ENCODE results near the gene TSHZ2. TPM values are rescaled to one million over a fixed set of nuclear protein-coding genes. Genes with fewer than 3 reads are reported as not detected.

Gene TSHZ2, protein sequence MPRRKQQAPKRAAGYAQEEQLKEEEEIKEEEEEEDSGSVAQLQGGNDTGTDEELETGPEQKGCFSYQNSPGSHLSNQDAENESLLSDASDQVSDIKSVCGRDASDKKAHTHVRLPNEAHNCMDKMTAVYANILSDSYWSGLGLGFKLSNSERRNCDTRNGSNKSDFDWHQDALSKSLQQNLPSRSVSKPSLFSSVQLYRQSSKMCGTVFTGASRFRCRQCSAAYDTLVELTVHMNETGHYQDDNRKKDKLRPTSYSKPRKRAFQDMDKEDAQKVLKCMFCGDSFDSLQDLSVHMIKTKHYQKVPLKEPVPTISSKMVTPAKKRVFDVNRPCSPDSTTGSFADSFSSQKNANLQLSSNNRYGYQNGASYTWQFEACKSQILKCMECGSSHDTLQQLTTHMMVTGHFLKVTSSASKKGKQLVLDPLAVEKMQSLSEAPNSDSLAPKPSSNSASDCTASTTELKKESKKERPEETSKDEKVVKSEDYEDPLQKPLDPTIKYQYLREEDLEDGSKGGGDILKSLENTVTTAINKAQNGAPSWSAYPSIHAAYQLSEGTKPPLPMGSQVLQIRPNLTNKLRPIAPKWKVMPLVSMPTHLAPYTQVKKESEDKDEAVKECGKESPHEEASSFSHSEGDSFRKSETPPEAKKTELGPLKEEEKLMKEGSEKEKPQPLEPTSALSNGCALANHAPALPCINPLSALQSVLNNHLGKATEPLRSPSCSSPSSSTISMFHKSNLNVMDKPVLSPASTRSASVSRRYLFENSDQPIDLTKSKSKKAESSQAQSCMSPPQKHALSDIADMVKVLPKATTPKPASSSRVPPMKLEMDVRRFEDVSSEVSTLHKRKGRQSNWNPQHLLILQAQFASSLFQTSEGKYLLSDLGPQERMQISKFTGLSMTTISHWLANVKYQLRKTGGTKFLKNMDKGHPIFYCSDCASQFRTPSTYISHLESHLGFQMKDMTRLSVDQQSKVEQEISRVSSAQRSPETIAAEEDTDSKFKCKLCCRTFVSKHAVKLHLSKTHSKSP (N-terminal part only)
- total RNA-seq, result 10 to 100 TPM in 2 of 4 donors, 1 to 10 TPM in 2; 4.0 to 57.8 (median 10.3) TPM

DNA sequence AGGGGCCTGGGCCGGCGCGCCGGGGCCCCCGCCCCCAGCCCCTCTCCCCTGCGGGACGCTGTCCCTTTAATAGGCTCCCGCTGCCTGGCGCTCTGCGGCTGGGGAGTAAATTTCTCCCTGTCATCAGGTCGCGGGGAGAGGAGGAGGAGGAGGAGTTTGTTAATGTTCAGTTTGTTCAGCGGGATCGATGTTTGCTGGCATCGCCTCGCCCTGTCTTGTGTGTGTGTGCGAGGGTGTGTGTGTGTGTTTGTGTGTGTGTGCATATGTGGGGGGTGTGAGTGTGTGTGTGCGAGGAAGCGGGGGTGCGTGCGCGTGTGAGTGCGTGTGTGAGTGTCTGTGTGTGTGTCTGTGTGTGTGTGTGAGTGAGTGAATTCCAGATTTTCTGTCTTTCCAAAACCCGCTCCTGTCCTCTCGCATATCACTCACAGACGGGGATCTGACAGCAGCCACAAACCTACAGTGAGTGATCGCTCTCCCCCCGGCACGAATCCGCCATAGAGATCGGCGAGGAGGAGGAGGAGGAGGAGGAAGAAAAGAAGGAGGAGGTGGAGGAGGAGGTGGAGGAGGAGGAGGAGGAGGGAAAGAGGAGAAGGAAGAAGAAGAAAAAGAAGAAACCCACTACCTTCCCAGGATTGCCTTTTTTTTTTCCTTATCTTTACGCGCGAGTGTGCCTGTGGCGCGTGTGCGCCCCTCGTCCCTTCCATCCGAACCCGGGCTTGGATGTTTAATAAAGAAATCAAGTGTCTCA lies at the start of gene TSHZ2:
Gene TSHZ2, plus strand, starts transcription at position 169 of the 748 bp plus-strand sequence. CDS start 936 bp downstream, outside the sequence.
- Histone ChIP-seq H3K4me3 (peak within 1 kb of the TSS; percentile 26 to 55 (median 43)), H3K27ac (peak within 1 kb of the TSS; percentile 16 to 66 (median 48))

GRCh38 chr20:52922436-52922835 lies 49.7 kb upstream of the TSHZ2 start:
- Histone ChIP-seq H3K36me3 (no peaks in the 10 kb centered on the region), H3K4me1 (no peaks in the 10 kb centered on the region), H3K27ac (no peak overlapping the region), H3K9me3 (no peaks in the 10 kb centered on the region), H3K4me3 (no peak overlapping the region), H3K27me3 (no peaks in the 10 kb centered on the region)
- no peak for TF ChIP-seq POLR2A (IDR thresholded peaks at IDR 0.05)
- TF ChIP-seq, protein P1, sequence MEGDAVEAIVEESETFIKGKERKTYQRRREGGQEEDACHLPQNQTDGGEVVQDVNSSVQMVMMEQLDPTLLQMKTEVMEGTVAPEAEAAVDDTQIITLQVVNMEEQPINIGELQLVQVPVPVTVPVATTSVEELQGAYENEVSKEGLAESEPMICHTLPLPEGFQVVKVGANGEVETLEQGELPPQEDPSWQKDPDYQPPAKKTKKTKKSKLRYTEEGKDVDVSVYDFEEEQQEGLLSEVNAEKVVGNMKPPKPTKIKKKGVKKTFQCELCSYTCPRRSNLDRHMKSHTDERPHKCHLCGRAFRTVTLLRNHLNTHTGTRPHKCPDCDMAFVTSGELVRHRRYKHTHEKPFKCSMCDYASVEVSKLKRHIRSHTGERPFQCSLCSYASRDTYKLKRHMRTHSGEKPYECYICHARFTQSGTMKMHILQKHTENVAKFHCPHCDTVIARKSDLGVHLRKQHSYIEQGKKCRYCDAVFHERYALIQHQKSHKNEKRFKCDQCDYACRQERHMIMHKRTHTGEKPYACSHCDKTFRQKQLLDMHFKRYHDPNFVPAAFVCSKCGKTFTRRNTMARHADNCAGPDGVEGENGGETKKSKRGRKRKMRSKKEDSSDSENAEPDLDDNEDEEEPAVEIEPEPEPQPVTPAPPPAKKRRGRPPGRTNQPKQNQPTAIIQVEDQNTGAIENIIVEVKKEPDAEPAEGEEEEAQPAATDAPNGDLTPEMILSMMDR (IDR thresholded peaks at IDR 0.05), result no peak
- DNase-seq, result no peak

More for the DNA sequence above, at the start of gene TSHZ2:
- Histone ChIP-seq H3K4me1 (peaks cover 0 to 12% (median 0%) of the 10 kb centered on the region in 4 donors), H3K9me3 (no peaks in the 10 kb centered on the region), H3K27me3 (peaks cover 0 to 7% of the 10 kb centered on the region in 2 donors), H3K36me3 (no peaks in the 10 kb centered on the region)
- no peak for TF ChIP-seq POLR2A (IDR thresholded peaks at IDR 0.05)
- TF ChIP-seq, protein P1 (IDR thresholded peaks at IDR 0.05), result no peak
- peak; percentile 17 to 52 (median 49) for DNase-seq

DNA sequence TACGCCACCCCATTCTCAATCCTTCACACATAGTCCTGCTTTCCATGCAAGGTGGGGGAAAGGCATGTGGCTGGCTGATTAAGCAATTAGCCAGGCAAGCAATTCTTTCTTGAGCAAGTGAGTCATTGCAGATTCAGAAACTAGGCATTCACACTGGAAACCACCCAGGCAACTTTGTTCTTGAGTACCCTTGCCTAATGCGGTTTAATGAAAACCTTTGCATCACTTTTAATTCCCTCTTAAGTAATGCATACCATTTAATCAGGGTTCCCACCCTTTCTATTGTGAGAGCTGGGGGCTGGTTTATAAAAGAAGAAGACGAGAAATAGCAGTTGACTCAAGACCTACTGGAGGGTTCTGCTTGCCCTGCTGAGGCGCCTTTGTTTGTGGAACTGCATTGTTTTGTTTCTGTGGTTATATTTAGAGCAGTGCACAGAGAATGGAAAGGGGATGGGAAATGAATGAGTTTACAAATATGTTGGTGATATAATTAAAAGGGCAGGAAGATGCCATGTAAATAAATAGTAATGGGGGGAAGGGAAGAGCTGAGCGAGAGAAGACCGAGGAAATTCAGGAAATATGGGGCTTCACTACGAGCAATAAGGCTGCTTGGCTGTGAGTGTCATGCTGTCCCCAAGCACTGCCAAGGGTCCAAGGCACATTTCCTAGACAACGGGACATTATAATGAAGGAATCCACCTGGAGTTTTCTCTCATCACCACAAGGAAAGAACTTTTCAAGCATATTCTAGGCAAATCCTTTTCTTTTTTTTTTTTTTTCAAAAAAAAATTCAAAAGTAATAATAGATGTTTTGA lies 48.8 kb upstream of the TSHZ2 start:
- H3K36me3 ChIP-seq, result no peaks in the 10 kb centered on the region
- H3K9me3 ChIP-seq, result no peaks in the 10 kb centered on the region
- H3K27me3 ChIP-seq, result no peaks in the 10 kb centered on the region
- H3K4me3 ChIP-seq, result no peak overlapping the region
- H3K4me1 ChIP-seq, result no peaks in the 10 kb centered on the region
- no peak for DNase-seq
- no peak overlapping the region for H3K27ac ChIP-seq
- TF ChIP-seq, protein P1 (IDR thresholded peaks at IDR 0.05), result no peak
- no peak for TF ChIP-seq POLR2A (IDR thresholded peaks at IDR 0.05)

- Histone ChIP-seq H3K4me1 (no peaks in the 10 kb centered on the region), H3K27me3 (no peaks in the 10 kb centered on the region), H3K4me3 (no peak overlapping the region), H3K27ac (no peak overlapping the region), H3K36me3 (no peaks in the 10 kb centered on the region), H3K9me3 (no peaks in the 10 kb centered on the region)
- no peak for DNase-seq
- TF ChIP-seq, protein P1 (IDR thresholded peaks at IDR 0.05), result no peak
- TF ChIP-seq POLR2A (IDR thresholded peaks at IDR 0.05), result no peak
Measured at GRCh38 chr20:52924411-52925271, 47.5 kb upstream of the TSHZ2 start.
